GM04503 (cell line): ENCODE results near the gene NLRP2B.
"Not testable (repeated sequence)": the region's sequence is repeated elsewhere in the genome, so short reads cannot be mapped to it uniquely, and the experiment has no call there.

ENCODE experiments used
- DNase-seq: peaks from one replicate; pipeline ENCODE4 v3.0.0-alpha.2; 2012; ENCODE audit warnings: low read depth

NLRP2B gene

GRCh38 chrX:57680160-57680559 lies at the start of gene NLRP2B:
NLRP2B (minus strand) TSS chrX:57680260.
- DNase-seq, result no peak

- DNase-seq, result not testable (repeated sequence)
These were observed 45.9 kb upstream of the NLRP2B start for GRCh38 chrX:57725995-57726394.

GRCh38 chrX:57681341-57681740 lies 1.3 kb upstream of the NLRP2B start:
- no peak for DNase-seq

- DNase-seq, result no peak
These were observed 1.2 kb downstream of the NLRP2B start for GRCh38 chrX:57678686-57679428.

GRCh38 chrX:57677132-57677858 lies 2.8 kb downstream of the NLRP2B start:
- no peak for DNase-seq

GRCh38 chrX:57675320-57675719 lies 4.7 kb downstream of the NLRP2B start:
- no peak for DNase-seq

- no peak for DNase-seq
These were observed 5.2 kb downstream of the NLRP2B start for GRCh38 chrX:57674861-57675260.

- DNase-seq, result no peak
These were observed 10.1 kb downstream of the NLRP2B start for GRCh38 chrX:57669961-57670360.

GRCh38 chrX:57667010-57667409 lies 13.1 kb downstream of the NLRP2B start:
- DNase-seq, result no peak

GRCh38 chrX:57655065-57655464 lies 25.0 kb downstream of the NLRP2B start:
- DNase-seq, result no peak

GRCh38 chrX:57652705-57653104 lies 27.4 kb downstream of the NLRP2B start:
- no peak for DNase-seq

- DNase-seq, result no peak
These were observed 28.7 kb downstream of the NLRP2B start for GRCh38 chrX:57651169-57651919.

GRCh38 chrX:57647020-57647419 lies 33.0 kb downstream of the NLRP2B start:
- DNase-seq, result no peak

- DNase-seq, result no peak
These were observed 36.4 kb downstream of the NLRP2B start for GRCh38 chrX:57643698-57644097.

GRCh38 chrX:57641338-57641737 lies 38.7 kb downstream of the NLRP2B start:
- DNase-seq, result no peak

GRCh38 chrX:57640674-57641016 lies 39.4 kb downstream of the NLRP2B start:
- no peak for DNase-seq

- not testable (repeated sequence) for DNase-seq
These were observed 50.6 kb downstream of the NLRP2B start for GRCh38 chrX:57629438-57629837.
